Measurements from ENCODE around the gene ZMYM2. TPM values are rescaled to one million over a fixed set of nuclear protein-coding genes. Genes with fewer than 3 reads are reported as not detected.

ZMYM2 gene
- total and polyA plus RNA-seq, 2 experiments from 2014 or later: 87.9 to 159 TPM

GRCh38 chr13:20131057-20131832, 172.7 kb downstream of the ZMYM2 start:
- Histone ChIP-seq H3K27me3 (ENCODE audit: insufficient read depth) (peaks cover 38% of the 10 kb centered on the region), H2AFZ (no peak overlapping the region), H3F3A (replicated peaks; ENCODE audit: low read depth) (no peaks in the 10 kb centered on the region), H3K4me3 (no peak overlapping the region), H4K20me1 (replicated peaks; ENCODE audit: insufficient read depth) (no peaks in the 10 kb centered on the region; the same call in 1 of the 2 replicates), H3K36me3 (ENCODE audit: insufficient read depth) (no peaks in the 10 kb centered on the region), H3K27ac (ENCODE audit: low read depth) (no peak overlapping the region), H3K9me2 (ENCODE audit: insufficient read depth) (no peaks in the 10 kb centered on the region), H3K4me1 (ENCODE audit: insufficient read depth) (peaks cover 7% of the 10 kb centered on the region), H3K79me2 (replicated peaks; ENCODE audit: insufficient read depth) (no peaks in the 10 kb centered on the region), H3K4me2 (no peak overlapping the region)
- TF ChIP-seq CTCF (conservative IDR thresholded peaks at IDR 0.05; ENCODE audit: low read depth in 2 of 2) (no peak), STAT1 (IDR thresholded peaks at IDR 0.05; ENCODE audit: unreplicated experiment) (no peak), NANOG (IDR thresholded peaks at IDR 0.05; ENCODE audit: borderline replicate concordance) (no peak), JUNB (IDR thresholded peaks at IDR 0.05; ENCODE audit: unreplicated experiment) (no peak)
- TF ChIP-seq, protein P1, sequence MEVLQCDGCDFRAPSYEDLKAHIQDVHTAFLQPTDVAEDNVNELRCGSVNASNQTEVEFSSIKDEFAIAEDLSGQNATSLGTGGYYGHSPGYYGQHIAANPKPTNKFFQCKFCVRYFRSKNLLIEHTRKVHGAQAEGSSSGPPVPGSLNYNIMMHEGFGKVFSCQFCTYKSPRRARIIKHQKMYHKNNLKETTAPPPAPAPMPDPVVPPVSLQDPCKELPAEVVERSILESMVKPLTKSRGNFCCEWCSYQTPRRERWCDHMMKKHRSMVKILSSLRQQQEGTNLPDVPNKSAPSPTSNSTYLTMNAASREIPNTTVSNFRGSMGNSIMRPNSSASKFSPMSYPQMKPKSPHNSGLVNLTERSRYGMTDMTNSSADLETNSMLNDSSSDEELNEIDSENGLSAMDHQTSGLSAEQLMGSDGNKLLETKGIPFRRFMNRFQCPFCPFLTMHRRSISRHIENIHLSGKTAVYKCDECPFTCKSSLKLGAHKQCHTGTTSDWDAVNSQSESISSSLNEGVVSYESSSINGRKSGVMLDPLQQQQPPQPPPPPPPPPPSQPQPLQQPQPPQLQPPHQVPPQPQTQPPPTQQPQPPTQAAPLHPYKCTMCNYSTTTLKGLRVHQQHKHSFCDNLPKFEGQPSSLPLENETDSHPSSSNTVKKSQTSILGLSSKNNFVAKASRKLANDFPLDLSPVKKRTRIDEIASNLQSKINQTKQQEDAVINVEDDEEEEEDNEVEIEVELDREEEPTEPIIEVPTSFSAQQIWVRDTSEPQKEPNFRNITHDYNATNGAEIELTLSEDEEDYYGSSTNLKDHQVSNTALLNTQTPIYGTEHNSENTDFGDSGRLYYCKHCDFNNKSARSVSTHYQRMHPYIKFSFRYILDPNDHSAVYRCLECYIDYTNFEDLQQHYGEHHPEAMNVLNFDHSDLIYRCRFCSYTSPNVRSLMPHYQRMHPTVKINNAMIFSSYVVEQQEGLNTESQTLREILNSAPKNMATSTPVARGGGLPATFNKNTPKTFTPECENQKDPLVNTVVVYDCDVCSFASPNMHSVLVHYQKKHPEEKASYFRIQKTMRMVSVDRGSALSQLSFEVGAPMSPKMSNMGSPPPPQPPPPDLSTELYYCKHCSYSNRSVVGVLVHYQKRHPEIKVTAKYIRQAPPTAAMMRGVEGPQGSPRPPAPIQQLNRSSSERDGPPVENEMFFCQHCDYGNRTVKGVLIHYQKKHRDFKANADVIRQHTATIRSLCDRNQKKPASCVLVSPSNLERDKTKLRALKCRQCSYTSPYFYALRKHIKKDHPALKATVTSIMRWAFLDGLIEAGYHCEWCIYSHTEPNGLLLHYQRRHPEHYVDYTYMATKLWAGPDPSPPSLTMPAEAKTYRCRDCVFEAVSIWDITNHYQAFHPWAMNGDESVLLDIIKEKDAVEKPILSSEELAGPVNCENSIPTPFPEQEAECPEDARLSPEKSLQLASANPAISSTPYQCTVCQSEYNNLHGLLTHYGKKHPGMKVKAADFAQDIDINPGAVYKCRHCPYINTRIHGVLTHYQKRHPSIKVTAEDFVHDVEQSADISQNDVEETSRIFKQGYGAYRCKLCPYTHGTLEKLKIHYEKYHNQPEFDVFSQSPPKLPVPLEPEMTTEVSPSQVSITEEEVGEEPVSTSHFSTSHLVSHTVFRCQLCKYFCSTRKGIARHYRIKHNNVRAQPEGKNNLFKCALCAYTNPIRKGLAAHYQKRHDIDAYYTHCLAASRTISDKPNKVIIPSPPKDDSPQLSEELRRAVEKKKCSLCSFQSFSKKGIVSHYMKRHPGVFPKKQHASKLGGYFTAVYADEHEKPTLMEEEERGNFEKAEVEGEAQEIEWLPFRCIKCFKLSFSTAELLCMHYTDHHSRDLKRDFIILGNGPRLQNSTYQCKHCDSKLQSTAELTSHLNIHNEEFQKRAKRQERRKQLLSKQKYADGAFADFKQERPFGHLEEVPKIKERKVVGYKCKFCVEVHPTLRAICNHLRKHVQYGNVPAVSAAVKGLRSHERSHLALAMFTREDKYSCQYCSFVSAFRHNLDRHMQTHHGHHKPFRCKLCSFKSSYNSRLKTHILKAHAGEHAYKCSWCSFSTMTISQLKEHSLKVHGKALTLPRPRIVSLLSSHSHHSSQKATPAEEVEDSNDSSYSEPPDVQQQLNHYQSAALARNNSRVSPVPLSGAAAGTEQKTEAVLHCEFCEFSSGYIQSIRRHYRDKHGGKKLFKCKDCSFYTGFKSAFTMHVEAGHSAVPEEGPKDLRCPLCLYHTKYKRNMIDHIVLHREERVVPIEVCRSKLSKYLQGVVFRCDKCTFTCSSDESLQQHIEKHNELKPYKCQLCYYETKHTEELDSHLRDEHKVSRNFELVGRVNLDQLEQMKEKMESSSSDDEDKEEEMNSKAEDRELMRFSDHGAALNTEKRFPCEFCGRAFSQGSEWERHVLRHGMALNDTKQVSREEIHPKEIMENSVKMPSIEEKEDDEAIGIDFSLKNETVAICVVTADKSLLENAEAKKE (CRISPR knock-in tag; IDR thresholded peaks at IDR 0.05): no peak
- Mint-ChIP-seq H3K27ac (no peak overlapping the region), H3K4me3 (no peak overlapping the region), H3K9me3 (no peaks in the 10 kb centered on the region), H3K27me3 (ENCODE audit: insufficient read depth, low read depth, poor library complexity) (peaks cover 4% of the 10 kb centered on the region), H3K36me3 (ENCODE audit: low read depth) (no peaks in the 10 kb centered on the region), H3K4me1 (no peaks in the 10 kb centered on the region)
- ATAC-seq: no peak
- DNase-seq (ENCODE audit: low spot score): no peak

Data from GM23338 (cell line).